Mucosa of rectum (tissue), 2 donors: ENCODE data around the gene TDRD10.

Source experiments
- H3K27ac ChIP-seq, 2 donors: one replicate each; pipeline ENCODE4 v1.7.0; 2013; ENCODE audit warnings: inconsistent platforms in 2 of 2, low read depth in 2 of 2, low read length in 2 of 2
- H3K27me3 ChIP-seq, 2 donors: one replicate each; pipeline ENCODE4 v1.7.0; 2013; ENCODE audit warnings: low read length in 2 of 2; ENCODE audit not compliant: control insufficient read depth in 2 of 2, insufficient read depth in 2 of 2
- H3K36me3 ChIP-seq, 2 donors: one replicate each; pipeline ENCODE4 v1.7.0; 2013; ENCODE audit warnings: low read length in 2 of 2; ENCODE audit not compliant: control insufficient read depth in 2 of 2, insufficient read depth in 2 of 2
- H3K4me1 ChIP-seq, 2 donors: one replicate each; pipeline ENCODE4 v1.7.0; 2013; ENCODE audit warnings: low read length in 2 of 2, mild to moderate bottlenecking in 1 of 2; ENCODE audit not compliant: control insufficient read depth in 2 of 2, insufficient read depth in 2 of 2
- H3K4me3 ChIP-seq, 2 donors: one replicate each; pipeline ENCODE4 v1.7.0; 2013; ENCODE audit warnings: low read length in 2 of 2
- H3K9ac ChIP-seq, 2 donors: one replicate each; pipeline ENCODE4 v1.7.0; 2013; ENCODE audit warnings: low read length in 2 of 2, low read depth in 1 of 2, mild to moderate bottlenecking in 1 of 2
- H3K9me3 ChIP-seq, 2 donors: one replicate each; pipeline ENCODE4 v1.7.0; 2013; ENCODE audit warnings: low read length in 2 of 2; ENCODE audit not compliant: control insufficient read depth in 2 of 2
- donor health status: healthy.
- donor health status: Normal muscosa, but diverticular disease.

TDRD10 gene

GRCh38 chr1:154577346-154578057, 75.5 kb downstream of the TDRD10 start:
- Histone ChIP-seq H3K4me1 (no peaks in the 10 kb centered on the region), H3K9ac (no peak overlapping the region), H3K36me3 (peaks cover 33 to 42% of the 10 kb centered on the region in 2 donors), H3K4me3 (no peak overlapping the region), H3K9me3 (no peaks in the 10 kb centered on the region), H3K27me3 (peaks cover 2 to 3% of the 10 kb centered on the region in 2 donors), H3K27ac (no peak overlapping the region)

DNA sequence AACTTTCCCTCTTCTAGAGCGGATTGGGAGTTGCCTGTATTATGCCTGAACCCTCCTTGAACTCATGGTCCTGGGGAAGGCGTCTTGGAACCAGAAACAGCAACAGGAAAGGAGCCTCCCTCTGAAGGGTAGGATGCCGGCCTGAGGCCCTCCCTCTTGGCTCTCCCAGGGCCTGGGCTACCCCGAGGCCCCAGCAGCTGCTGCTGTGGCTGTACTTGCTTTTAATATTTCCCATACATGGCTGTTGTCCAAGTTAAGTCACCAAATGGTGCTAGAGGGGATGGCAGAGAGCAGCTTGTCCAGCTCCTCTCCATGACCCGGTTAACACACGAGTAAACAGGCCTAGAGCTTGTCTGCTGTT, 76.0 kb downstream of the TDRD10 start:
- Histone ChIP-seq H3K9ac (no peak overlapping the region), H3K9me3 (no peaks in the 10 kb centered on the region), H3K27me3 (peaks cover under 1% of the 10 kb centered on the region in 2 donors), H3K4me1 (no peaks in the 10 kb centered on the region), H3K36me3 (peaks cover 39 to 48% of the 10 kb centered on the region in 2 donors), H3K27ac (no peak overlapping the region), H3K4me3 (no peak overlapping the region)

DNA sequence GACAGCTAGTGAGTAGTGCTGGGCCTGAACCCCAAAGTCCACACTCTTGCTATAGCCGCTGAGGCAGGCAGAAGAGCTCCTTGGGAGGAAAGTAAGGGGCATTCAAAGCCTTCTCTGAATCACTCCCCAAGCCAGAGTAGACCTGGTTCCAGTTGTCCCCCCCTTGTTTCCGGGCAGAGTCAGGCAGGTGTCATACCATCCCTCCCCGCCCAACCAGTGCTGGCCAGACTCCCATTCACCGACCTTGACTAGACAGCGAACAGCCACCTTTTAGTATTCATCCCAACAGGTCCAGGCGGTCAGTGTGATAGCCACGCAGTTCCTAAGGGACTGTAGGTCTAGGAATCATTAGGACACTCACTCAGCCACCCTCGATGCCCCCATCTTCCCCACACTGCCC, 77.4 kb downstream of the TDRD10 start:
- no peak overlapping the region for H3K4me3 ChIP-seq
- no peaks in the 10 kb centered on the region for H3K4me1 ChIP-seq
- H3K9ac ChIP-seq, result no peak overlapping the region
- peaks cover 51 to 61% of the 10 kb centered on the region in 2 donors for H3K36me3 ChIP-seq
- no peaks in the 10 kb centered on the region for H3K9me3 ChIP-seq
- H3K27ac ChIP-seq, result no peak overlapping the region
- no peaks in the 10 kb centered on the region for H3K27me3 ChIP-seq

- Histone ChIP-seq H3K4me1 (no peaks in the 10 kb centered on the region), H3K4me3 (no peak overlapping the region), H3K27me3 (no peaks in the 10 kb centered on the region), H3K9me3 (no peaks in the 10 kb centered on the region), H3K36me3 (peaks cover 75 to 84% of the 10 kb centered on the region in 2 donors), H3K9ac (no peak overlapping the region), H3K27ac (no peak overlapping the region)
These were observed 79.7 kb downstream of the TDRD10 start for GRCh38 chr1:154581766-154582165.

GRCh38 chr1:154582885-154583284, 80.9 kb downstream of the TDRD10 start:
- Histone ChIP-seq H3K27me3 (no peaks in the 10 kb centered on the region), H3K27ac (no peak overlapping the region), H3K36me3 (peaks cover 86 to 93% of the 10 kb centered on the region in 2 donors), H3K9me3 (no peaks in the 10 kb centered on the region), H3K4me1 (no peaks in the 10 kb centered on the region), H3K9ac (no peak overlapping the region), H3K4me3 (no peak overlapping the region)

DNA sequence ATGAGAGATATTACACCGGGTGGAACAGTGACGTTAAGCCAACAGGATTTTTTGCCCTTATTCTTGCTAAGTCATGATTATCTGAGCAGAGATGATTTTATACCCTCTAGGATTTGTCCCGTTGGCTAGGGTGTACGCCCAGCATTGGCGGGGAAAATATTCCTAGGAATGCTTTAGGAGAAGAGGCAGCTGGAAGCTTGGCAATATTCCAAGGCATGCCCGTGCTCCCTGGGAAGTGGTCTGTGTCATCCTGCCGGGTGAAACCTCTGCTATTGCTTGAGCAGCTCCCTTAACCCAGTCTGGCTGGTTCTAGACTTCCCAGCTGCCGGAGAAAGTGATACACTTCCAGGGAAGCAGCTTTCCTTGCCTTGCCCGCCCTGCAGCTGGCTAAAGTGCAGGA, 81.8 kb downstream of the TDRD10 start:
- no peak overlapping the region for H3K9ac ChIP-seq
- no peak overlapping the region for H3K27ac ChIP-seq

DNA sequence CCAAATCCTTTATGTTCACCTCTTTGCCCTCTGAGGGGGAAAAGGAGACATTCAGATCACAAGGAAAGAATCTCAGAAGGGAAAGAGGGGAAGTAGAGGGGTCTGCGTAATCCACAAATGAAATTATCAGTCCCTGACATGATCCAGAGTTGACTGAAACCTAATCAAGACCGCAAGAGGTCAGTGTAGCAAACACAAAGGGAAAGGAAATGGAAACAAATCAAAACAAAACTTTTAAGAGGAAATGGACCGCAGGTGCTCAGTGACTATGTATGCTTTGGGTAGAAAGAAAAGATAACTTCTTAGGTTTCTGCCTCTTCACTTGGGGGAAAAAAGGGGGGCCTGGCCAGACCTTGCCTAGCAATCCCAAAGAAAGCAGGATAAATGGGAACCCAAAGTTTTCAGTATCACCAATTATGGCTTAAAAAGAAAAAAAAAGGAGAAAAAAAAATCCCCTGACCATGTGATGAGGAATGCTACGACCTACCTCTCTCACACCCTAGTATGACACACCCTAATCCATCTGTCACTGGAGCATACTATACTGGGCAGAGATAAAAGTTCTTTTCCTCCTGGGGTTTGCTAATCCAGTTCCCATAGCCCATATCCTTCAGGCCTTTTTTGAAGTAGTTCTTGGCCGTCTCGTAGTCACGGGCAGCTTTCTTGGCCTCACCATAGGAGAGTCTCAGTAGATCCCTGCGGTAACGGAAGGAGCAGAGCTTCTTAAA, 82.4 kb downstream of the TDRD10 start:
- Histone ChIP-seq H3K27ac (no peak overlapping the region), H3K27me3 (no peaks in the 10 kb centered on the region), H3K9ac (no peak overlapping the region), H3K4me3 (no peak overlapping the region), H3K36me3 (peaks cover 93 to 96% of the 10 kb centered on the region in 2 donors), H3K9me3 (no peaks in the 10 kb centered on the region), H3K4me1 (no peaks in the 10 kb centered on the region)

More for the DNA sequence above, 81.8 kb downstream of the TDRD10 start:
- H3K4me3 ChIP-seq, result no peak overlapping the region
- H3K9me3 ChIP-seq, result no peaks in the 10 kb centered on the region
- H3K36me3 ChIP-seq, result peaks cover 93 to 95% of the 10 kb centered on the region in 2 donors
- no peaks in the 10 kb centered on the region for H3K4me1 ChIP-seq
- no peaks in the 10 kb centered on the region for H3K27me3 ChIP-seq

GRCh38 chr1:154586231-154586630, 84.2 kb downstream of the TDRD10 start:
- H3K36me3 ChIP-seq, result peaks cover 94% of the 10 kb centered on the region in 2 donors
- H3K4me3 ChIP-seq, result no peak overlapping the region
- no peaks in the 10 kb centered on the region for H3K9me3 ChIP-seq
- H3K27ac ChIP-seq, result no peak overlapping the region
- H3K9ac ChIP-seq, result no peak overlapping the region
- no peaks in the 10 kb centered on the region for H3K4me1 ChIP-seq
- H3K27me3 ChIP-seq, result no peaks in the 10 kb centered on the region

DNA sequence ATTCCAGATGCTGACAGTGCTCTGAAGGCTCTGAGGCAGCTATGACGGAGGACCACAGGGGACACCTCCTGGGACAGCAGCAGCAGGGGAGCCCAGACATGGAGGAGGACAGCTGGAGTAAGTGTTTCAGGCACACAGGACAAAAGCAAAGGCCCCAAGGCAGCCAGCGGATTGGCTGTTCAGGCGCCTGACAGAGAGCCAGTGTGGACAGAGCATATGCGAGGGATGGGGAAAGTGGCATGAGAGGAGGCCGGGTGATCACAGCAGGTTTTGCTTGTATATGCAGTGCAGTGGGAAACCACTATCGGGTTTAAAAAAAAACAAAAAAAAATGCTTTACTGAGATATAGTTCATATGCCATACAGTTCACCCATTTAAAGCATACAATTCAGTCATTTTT, 84.6 kb downstream of the TDRD10 start:
- no peaks in the 10 kb centered on the region for H3K9me3 ChIP-seq
- H3K4me3 ChIP-seq, result no peak overlapping the region
- H3K36me3 ChIP-seq, result peaks cover 96% of the 10 kb centered on the region in 2 donors
- no peaks in the 10 kb centered on the region for H3K27me3 ChIP-seq
- no peak overlapping the region for H3K27ac ChIP-seq
- H3K9ac ChIP-seq, result no peak overlapping the region
- H3K4me1 ChIP-seq, result no peaks in the 10 kb centered on the region

DNA sequence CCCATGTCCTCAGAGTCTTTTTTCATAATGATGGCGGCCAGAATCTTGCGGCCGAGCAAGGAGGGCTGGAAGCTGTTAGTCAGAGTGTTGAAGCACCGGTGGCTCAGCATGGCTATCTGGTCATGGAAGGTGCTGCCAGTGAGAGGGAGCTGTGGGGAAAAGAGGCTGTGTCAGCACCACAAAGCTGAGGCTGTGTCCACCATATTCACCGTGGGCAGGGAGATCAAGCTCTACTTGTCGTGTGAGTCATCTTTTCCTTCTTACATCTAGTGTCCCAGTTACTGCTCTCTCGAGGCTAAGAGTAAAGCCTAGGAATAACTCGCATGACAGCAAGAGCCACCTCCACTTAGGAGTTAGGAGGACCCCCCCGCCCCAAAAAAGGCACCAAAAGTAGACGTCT, 87.8 kb downstream of the TDRD10 start:
- H3K4me3 ChIP-seq, result no peak overlapping the region
- no peak overlapping the region for H3K9ac ChIP-seq
- peaks cover 88 to 94% of the 10 kb centered on the region in 2 donors for H3K36me3 ChIP-seq
- no peaks in the 10 kb centered on the region for H3K27me3 ChIP-seq
- no peaks in the 10 kb centered on the region for H3K4me1 ChIP-seq
- no peak overlapping the region for H3K27ac ChIP-seq
- H3K9me3 ChIP-seq, result no peaks in the 10 kb centered on the region
